ENCODE measurements around the gene STOM. TPM values are rescaled to one million over a fixed set of nuclear protein-coding genes. Genes with fewer than 3 reads are reported as not detected.

Gene STOM
- total and polyA plus RNA-seq, 2 of the 8 experiments (the other 6 are each of a cell fraction or from before 2014, with no cell fraction given) = 25.2 to 60.4 TPM

DNA sequence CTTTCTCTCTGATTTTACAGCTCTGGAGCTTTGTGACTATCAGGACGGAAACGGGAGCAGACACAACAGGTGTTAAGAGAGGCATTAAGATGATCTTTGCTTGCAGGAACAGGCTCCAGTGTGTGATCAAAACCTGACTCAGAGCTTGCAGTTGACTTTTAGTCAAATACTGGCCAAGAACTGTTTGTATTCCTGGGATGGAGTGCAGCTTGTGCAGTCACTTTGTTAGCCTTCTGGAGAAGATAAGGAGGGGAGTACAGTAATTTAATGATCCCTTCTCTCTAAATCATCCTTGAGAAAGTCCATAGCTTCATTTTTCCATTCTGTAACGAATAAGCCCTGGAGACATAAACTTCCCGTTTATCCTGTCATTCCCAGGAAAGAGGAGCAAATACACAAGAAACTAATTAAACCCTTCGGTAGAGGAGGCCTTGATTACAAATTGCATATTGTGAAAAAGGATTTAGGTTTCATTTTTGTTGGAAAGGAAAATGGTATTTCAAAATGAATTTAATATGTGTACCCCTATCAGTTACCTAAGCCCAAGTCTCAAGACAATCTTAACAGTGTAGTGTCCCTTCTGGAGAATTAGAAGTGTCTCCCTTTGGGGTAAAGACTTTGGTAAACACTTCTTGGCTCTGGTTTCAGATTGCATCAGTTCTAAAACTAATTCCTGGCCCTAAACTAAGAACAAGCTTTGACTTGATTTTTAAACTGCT, 3.1 kb upstream of the STOM start:
- Histone ChIP-seq H3K79me1 (ENCODE audit: low read depth, low read length) (no peaks in the 10 kb centered on the region), H4K8ac (ENCODE audit: extremely low read depth, insufficient read depth, low read length) (no peak overlapping the region), H2BK15ac (ENCODE audit: low read length) (no peak overlapping the region), H2BK12ac (ENCODE audit: low read depth, low read length) (no peak overlapping the region), H3K27ac (ENCODE audit: low read depth, low read length) (no peak overlapping the region), H3K36me3 (ENCODE audit: control insufficient read depth in 2 of 4, insufficient read depth in 4 of 4, low read length in 3 of 4) (no peaks in the 10 kb centered on the region; a peak in 1 of 8 replicates), H2AK5ac (ENCODE audit: low read depth, low read length) (no peak overlapping the region), H3K4me3 (ENCODE audit: extremely low read depth in 1 of 4, insufficient read depth in 2 of 4, low read depth in 3 of 4, low read length in 4 of 4) (no peak overlapping the region), H3K14ac (ENCODE audit: insufficient read length) (no peak overlapping the region), H3K9ac (replicated peaks in 1 of 4; ENCODE audit: extremely low read depth in 1 of 4, low read depth in 3 of 4, low read length in 3 of 4) (no peak overlapping the region), H3K27me3 (replicated peaks in 1 of 4; ENCODE audit: control insufficient read depth in 3 of 4, extremely low read depth in 1 of 4, insufficient read depth in 3 of 4, low read length in 3 of 4) (peaks cover 0 to 13% (median 9%) of the 10 kb centered on the region in 4 experiments; a peak in 3 of 7 replicates), H4K91ac (replicated peaks; ENCODE audit: insufficient read length, low read length) (no peak overlapping the region), H3K4ac (replicated peaks; ENCODE audit: insufficient read length, low read depth, low read length) (no peak overlapping the region), H4K5ac (ENCODE audit: insufficient read length, low read depth, low read length) (no peak overlapping the region), H2BK120ac (replicated peaks; ENCODE audit: low read depth, low read length) (no peak overlapping the region), H2AFZ (ENCODE audit: low read length) (0 out of 2 replicates have a peak overlapping the region, but pooled peaks have one; percentile 34), H3K79me2 (ENCODE audit: control insufficient read depth in 1 of 2, insufficient read depth in 2 of 2, low read length in 2 of 2) (no peaks in the 10 kb centered on the region), H3K56ac (replicated peaks; ENCODE audit: insufficient read length, low read depth, low read length) (no peak overlapping the region), H3K23me2 (ENCODE audit: low read depth, low read length) (peaks cover 5% of the 10 kb centered on the region), H4K20me1 (replicated peaks in 1 of 2; ENCODE audit: control insufficient read depth in 1 of 2, insufficient read depth in 2 of 2, low read length in 2 of 2) (no peaks in the 10 kb centered on the region), H3K4me1 (replicated peaks in 1 of 4; ENCODE audit: control insufficient read depth in 3 of 4, insufficient read depth in 4 of 4, low read length in 3 of 4) (peaks cover 0 to 7% (median 2%) of the 10 kb centered on the region in 4 experiments; a peak in 2 of 7 replicates), H3K4me2 (ENCODE audit: insufficient read depth in 1 of 2, low read depth in 2 of 2, low read length in 2 of 2) (no peak overlapping the region), H2BK5ac (ENCODE audit: low read depth, low read length) (no peak overlapping the region), H3K18ac (ENCODE audit: extremely low read depth, low read length) (no peak overlapping the region), H3K23ac (ENCODE audit: insufficient read length) (no peak overlapping the region), H2BK20ac (ENCODE audit: low read length) (no peak overlapping the region), H3K9me3 (ENCODE audit: insufficient read depth in 2 of 2, low read depth in 1 of 2, low read length in 1 of 2) (no peaks in the 10 kb centered on the region; a peak in 1 of 4 replicates)
- ChIA-PET POLR2A (ENCODE audit: partially characterized antibody) (interaction anchor here (1.1 kb wide), 1 partner anchor 15 kb away, joined by 4 read pairs; no protein-coding TSS in a partner anchor), CTCF (ENCODE audit: partially characterized antibody) (interaction anchor here (0.9 to 1.2 kb wide), 4 partner anchors 12 to 56 kb away, joined by 3 read pairs; no protein-coding TSS in a partner anchor)
- WGBS, 2 experiments (ENCODE audit: extremely low coverage in 1 of 2, insufficient coverage in 1 of 2, insufficient read length in 1 of 2, insufficient replicate concordance in 2 of 2, low coverage in 1 of 2, low lambda C conversion rate in 2 of 2, missing lambda C conversion rate in 1 of 2) = 89% methylated on average over 5 of the region's 5 CpGs; no CpG with 5 or more reads in 1 of the 2 experiments
- FAIRE-seq (no peak), DNase-seq (ENCODE audit: low read depth in 1 of 2, low spot score in 2 of 2) (no peak)
- TF ChIP-seq SIN3A (conservative IDR thresholded peaks at IDR 0.05 in 1 of 2, IDR thresholded peaks at IDR 0.05 in 1 of 2; ENCODE audit: low read depth in 1 of 2, low read length in 2 of 2) (no peak), CBX8 (IDR thresholded peaks at IDR 0.05; ENCODE audit: borderline replicate concordance, low read depth, low read length) (no peak), HDAC2 (IDR thresholded peaks at IDR 0.05; ENCODE audit: borderline replicate concordance in 1 of 2, low read depth in 2 of 2, low read length in 2 of 2) (no peak), JUN (IDR thresholded peaks at IDR 0.05; ENCODE audit: low read depth, low read length) (no peak), RAD21 (IDR thresholded peaks at IDR 0.05 in 1 of 2, conservative IDR thresholded peaks at IDR 0.05 in 1 of 2; ENCODE audit: low read depth in 2 of 2, low read length in 2 of 2) (no peak), TBP (IDR thresholded peaks at IDR 0.05; ENCODE audit: low read depth, low read length) (no peak), MAFK (IDR thresholded peaks at IDR 0.05; ENCODE audit: low read depth, low read length) (no peak), SP1 (IDR thresholded peaks at IDR 0.05; ENCODE audit: low read depth, low read length) (no peak), CTBP2 (IDR thresholded peaks at IDR 0.05; ENCODE audit: borderline replicate concordance, insufficient read depth, insufficient read length, low read length) (no peak)
- TF ChIP-seq, protein P1, sequence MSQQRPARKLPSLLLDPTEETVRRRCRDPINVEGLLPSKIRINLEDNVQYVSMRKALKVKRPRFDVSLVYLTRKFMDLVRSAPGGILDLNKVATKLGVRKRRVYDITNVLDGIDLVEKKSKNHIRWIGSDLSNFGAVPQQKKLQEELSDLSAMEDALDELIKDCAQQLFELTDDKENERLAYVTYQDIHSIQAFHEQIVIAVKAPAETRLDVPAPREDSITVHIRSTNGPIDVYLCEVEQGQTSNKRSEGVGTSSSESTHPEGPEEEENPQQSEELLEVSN (IDR thresholded peaks at IDR 0.05) = no peak
